SK-N-SH (cell line): ENCODE results near the gene VIPAS39.

Source experiments
- CTCF ChIP-seq: fragments of 200-600 bp; sonication (generic); IDR thresholded peaks from 2 replicates; pipeline ENCODE4 v1.6.1; 2017; ENCODE audit warnings: antibody characterized with exemption, mild to moderate bottlenecking, moderate library complexity
- EP300 ChIP-seq, 2 experiments: IDR thresholded peaks; 2 replicates each; pipeline versions ENCODE4 v1.4.0 to v1.6.1; 2012; ENCODE audit warnings: borderline replicate concordance in 1 of 2, low read depth in 1 of 2, low read length in 1 of 2
- IRF3 ChIP-seq: fragments of 150-350 bp; IDR thresholded peaks from 2 replicates; pipeline ENCODE4 v1.6.1; 2016; ENCODE audit warnings: mild to moderate bottlenecking, low read depth, low read length
- MEF2A ChIP-seq: IDR thresholded peaks from 2 replicates; pipeline ENCODE4 v1.4.0; 2012; ENCODE audit warnings: low read depth, borderline replicate concordance
- NRF1 ChIP-seq: IDR thresholded peaks from 2 replicates; pipeline ENCODE4 v1.6.1; 2012; ENCODE audit warnings: low read depth, mild to moderate bottlenecking, low read length
- POLR2AphosphoS5 ChIP-seq: IDR thresholded peaks from 2 replicates; pipeline ENCODE4 v1.6.1; 2012; ENCODE audit warnings: low read depth, low read length
- SIN3A ChIP-seq: IDR thresholded peaks from 2 replicates; pipeline ENCODE4 v1.6.1; 2012; ENCODE audit warnings: low read depth, mild to moderate bottlenecking, low read length, moderate library complexity, borderline replicate concordance
- TAF1 ChIP-seq: IDR thresholded peaks from 2 replicates; pipeline ENCODE4 v1.6.1; 2012; ENCODE audit warnings: low read depth, mild to moderate bottlenecking, low read length, moderate library complexity, borderline replicate concordance
- USF1 ChIP-seq: IDR thresholded peaks from 2 replicates; pipeline ENCODE4 v1.4.0; 2012; ENCODE audit warnings: low read depth, borderline replicate concordance
- YY1 ChIP-seq: IDR thresholded peaks from 2 replicates; pipeline ENCODE4 v1.4.0; 2012; ENCODE audit warnings: low read depth, mild to moderate bottlenecking

- TF ChIP-seq CTCF (no peak), EP300 (IDR thresholded peaks at IDR 0.05; ENCODE audit: borderline replicate concordance in 1 of 2, low read depth in 1 of 2, low read length in 1 of 2) (no peak), MEF2A (no peak), NRF1 (no peak), YY1 (no peak), SIN3A (no peak), USF1 (no peak), IRF3 (no peak), TAF1 (no peak), POLR2AphosphoS5 (no peak)
These were observed 48.3 kb downstream of the VIPAS39 start for GRCh38 chr14:77409131-77409533.
